Measurements from ENCODE around the gene TMEM131.

- TF ChIP-seq CTCF (IDR thresholded peaks at IDR 0.05), result no peak
- TF ChIP-seq POLR2A (IDR thresholded peaks at IDR 0.05), result no peak
Observed at GRCh38 chr2:97983698-97984097, 12.1 kb downstream of the TMEM131 start.

Measured in sigmoid colon (tissue), 3 donors.